RWPE2 (cell line): ENCODE data around the gene KIF21B.

ENCODE experiments used
- ATAC-seq: fragments of 200-7000 bp; cut with Tn5 transposase; 3 replicates; pipeline ENCODE4 v1.9.1; 2021; ENCODE audit warnings: low read depth
- DNase-seq: peaks from one replicate; pipeline ENCODE4 v3.0.0-alpha.2; 2020; ENCODE audit warnings: low spot score
- H3K27ac ChIP-seq: fragments of 450-650 bp; 2 replicates; pipeline ENCODE4 v1.5.1; 2017; ENCODE audit warnings: mild to moderate bottlenecking; ENCODE audit not compliant: poor library complexity, severe bottlenecking
- H3K27me3 ChIP-seq: fragments of 250-450 bp; sonication (Bioruptor Pico); 2 replicates; pipeline ENCODE4 v1.5.1; 2021; ENCODE audit warnings: mild to moderate bottlenecking, moderate library complexity; ENCODE audit not compliant: insufficient read depth, poor library complexity, severe bottlenecking
- H3K36me3 ChIP-seq: fragments of 250-450 bp; sonication (Bioruptor Pico); 2 replicates; pipeline ENCODE4 v1.5.1; 2020; ENCODE audit warnings: low read depth, mild to moderate bottlenecking, moderate library complexity
- H3K4me1 ChIP-seq: fragments of 250-450 bp; sonication (Bioruptor Pico); 2 replicates; pipeline ENCODE4 v1.5.1; 2021; ENCODE audit warnings: mild to moderate bottlenecking, moderate library complexity; ENCODE audit not compliant: insufficient read depth, poor library complexity, severe bottlenecking
- H3K4me3 ChIP-seq: fragments of 250-450 bp; sonication (Bioruptor Pico); 2 replicates; pipeline ENCODE4 v1.5.1; 2021; ENCODE audit warnings: mild to moderate bottlenecking, moderate library complexity; ENCODE audit not compliant: severe bottlenecking
- H3K9me3 ChIP-seq: fragments of 250-450 bp; sonication (Bioruptor Pico); 2 replicates; pipeline ENCODE4 v1.5.1; 2021; ENCODE audit warnings: mild to moderate bottlenecking, moderate library complexity; ENCODE audit not compliant: severe bottlenecking
- CTCF ChIP-seq: fragments of 450-650 bp; IDR thresholded peaks from one replicate; pipeline ENCODE4 v1.5.1; 2017; ENCODE audit warnings: mild to moderate bottlenecking, moderate library complexity; ENCODE audit not compliant: poor library complexity, severe bottlenecking

Gene KIF21B

DNA sequence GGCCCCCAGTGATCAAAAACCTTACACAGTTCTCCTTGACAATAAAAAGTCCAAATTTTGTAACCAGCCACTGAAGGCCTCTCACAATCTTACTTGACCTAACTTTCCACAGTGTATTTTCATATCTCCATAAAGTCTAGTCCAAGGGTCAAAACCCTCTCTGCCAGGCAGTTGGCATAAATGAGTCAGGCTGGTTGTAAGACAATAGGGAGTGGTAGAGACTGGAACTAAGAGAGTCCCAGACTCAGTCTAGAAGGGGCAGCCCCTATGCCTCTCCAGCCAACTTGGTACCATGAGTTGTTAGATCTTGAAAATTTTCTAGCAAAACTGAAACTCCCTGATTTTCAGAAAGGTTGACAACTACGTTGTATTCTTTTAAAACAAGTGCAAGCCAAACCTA, 21.0 kb downstream of the KIF21B start:
- TF ChIP-seq CTCF = no peak
- H3K9me3 ChIP-seq = no peaks in the 10 kb centered on the region
- no peaks in the 10 kb centered on the region for H3K27me3 ChIP-seq
- no peaks in the 10 kb centered on the region for H3K4me1 ChIP-seq
- H3K4me3 ChIP-seq = no peak overlapping the region
- DNase-seq (no peak), ATAC-seq (no peak)
- no peaks in the 10 kb centered on the region for H3K36me3 ChIP-seq
- H3K27ac ChIP-seq = no peak overlapping the region

- H3K27ac ChIP-seq = no peak overlapping the region
- no peaks in the 10 kb centered on the region for H3K36me3 ChIP-seq
- H3K9me3 ChIP-seq = no peaks in the 10 kb centered on the region
- no peaks in the 10 kb centered on the region for H3K4me1 ChIP-seq
- ATAC-seq (no peak), DNase-seq (no peak)
- no peak overlapping the region for H3K4me3 ChIP-seq
- no peak for TF ChIP-seq CTCF
- no peaks in the 10 kb centered on the region for H3K27me3 ChIP-seq
These were observed 21.6 kb downstream of the KIF21B start for GRCh38 chr1:201001962-201002361.

- no peak for ATAC-seq
- Histone ChIP-seq H3K36me3 (no peaks in the 10 kb centered on the region), H3K4me3 (no peak overlapping the region), H3K27ac (no peak overlapping the region), H3K4me1 (no peaks in the 10 kb centered on the region), H3K9me3 (no peaks in the 10 kb centered on the region), H3K27me3 (no peaks in the 10 kb centered on the region)
- no peak for TF ChIP-seq CTCF
- DNase-seq = no peak
These were observed 23.1 kb downstream of the KIF21B start for GRCh38 chr1:201000391-201000790.

GRCh38 chr1:200999667-201000066, 23.8 kb downstream of the KIF21B start:
- Histone ChIP-seq H3K4me3 (no peak overlapping the region), H3K36me3 (no peaks in the 10 kb centered on the region), H3K4me1 (no peaks in the 10 kb centered on the region), H3K27me3 (no peaks in the 10 kb centered on the region), H3K27ac (no peak overlapping the region), H3K9me3 (no peaks in the 10 kb centered on the region)
- ATAC-seq = no peak
- no peak for DNase-seq
- TF ChIP-seq CTCF = no peak

GRCh38 chr1:200998323-200998722, 25.2 kb downstream of the KIF21B start:
- ATAC-seq (no peak), DNase-seq (no peak)
- Histone ChIP-seq H3K27ac (no peak overlapping the region), H3K27me3 (no peaks in the 10 kb centered on the region), H3K9me3 (no peaks in the 10 kb centered on the region), H3K36me3 (no peaks in the 10 kb centered on the region), H3K4me1 (no peaks in the 10 kb centered on the region), H3K4me3 (no peak overlapping the region)
- TF ChIP-seq CTCF = no peak
